ENCODE data around the gene STARD8.
"Not testable (repeated sequence)": the region's sequence is repeated elsewhere in the genome, so short reads cannot be mapped to it uniquely, and the experiment has no call there.

Gene STARD8

DNA sequence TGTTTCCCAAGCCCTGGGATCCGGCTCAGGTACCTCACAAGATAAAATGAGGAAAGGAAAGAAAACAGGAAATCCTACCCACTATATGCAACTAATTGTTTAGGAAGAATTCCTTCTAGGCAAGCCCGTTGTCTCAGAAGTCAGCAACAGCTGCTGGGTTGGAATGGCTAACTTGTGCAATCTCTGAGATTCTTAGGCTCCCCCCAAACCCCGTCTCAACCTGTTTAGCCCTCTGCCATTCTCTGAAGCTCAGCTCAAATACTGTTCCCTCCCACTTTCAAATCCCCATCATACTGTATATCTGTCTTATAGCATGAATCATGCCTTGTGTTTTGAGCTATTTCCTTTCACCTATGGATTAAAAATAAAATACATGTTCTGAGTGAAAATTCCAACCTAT is 28.9 kb downstream of the STARD8 start:
- Histone ChIP-seq H3K9me3 (ENCODE audit: control insufficient read depth, low read length) (no peaks in the 10 kb centered on the region), H3K27ac (ENCODE audit: low read depth, low read length, severe bottlenecking) (no peak overlapping the region), H3K36me3 (ENCODE audit: control insufficient read depth, insufficient read depth, low read length) (no peaks in the 10 kb centered on the region), H3K4me3 (ENCODE audit: extremely low read depth, insufficient read depth, low read length, poor library complexity, severe bottlenecking) (no peak overlapping the region), H3K4me1 (ENCODE audit: control insufficient read depth, insufficient read depth, low read length, poor library complexity, severe bottlenecking) (peaks cover 19% of the 10 kb centered on the region)
- WGBS, 2 experiments (ENCODE audit: insufficient coverage in 2 of 2), result no CpG with 5 or more reads among the region's 3 CpGs

DNA sequence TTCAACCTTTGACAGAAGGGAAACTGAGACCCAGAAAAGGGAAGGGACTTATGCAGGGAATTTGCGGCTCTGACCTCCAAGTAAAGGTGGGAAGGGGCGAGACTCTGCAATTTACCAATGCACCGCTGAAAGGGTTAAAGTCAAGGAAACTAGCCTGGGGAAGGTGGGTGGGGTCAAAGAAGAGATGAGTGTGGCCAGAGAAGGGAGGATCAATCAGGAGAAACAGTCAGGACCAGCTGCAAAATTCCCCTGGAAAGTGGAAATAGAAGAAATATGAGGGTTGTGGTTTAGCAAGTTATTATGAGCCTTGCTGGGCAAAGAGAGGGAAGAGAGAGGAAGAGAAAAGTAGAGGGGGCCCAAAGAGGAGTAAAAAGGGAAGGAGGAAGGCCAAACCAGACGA is 30.5 kb downstream of the STARD8 start:
- Histone ChIP-seq H3K9me3 (ENCODE audit: control insufficient read depth, low read length) (no peaks in the 10 kb centered on the region), H3K27ac (ENCODE audit: low read depth, low read length, severe bottlenecking) (no peak overlapping the region), H3K4me1 (ENCODE audit: control insufficient read depth, insufficient read depth, low read length, poor library complexity, severe bottlenecking) (peaks cover 11% of the 10 kb centered on the region), H3K36me3 (ENCODE audit: control insufficient read depth, insufficient read depth, low read length) (no peaks in the 10 kb centered on the region), H3K4me3 (ENCODE audit: extremely low read depth, insufficient read depth, low read length, poor library complexity, severe bottlenecking) (no peak overlapping the region)
- 31 to 48% methylated on average over 2 of the region's 4 CpGs for WGBS, 2 experiments (ENCODE audit: insufficient coverage in 2 of 2)

- no CpG with 5 or more reads among the region's 2 CpGs for WGBS, 2 experiments (ENCODE audit: insufficient coverage in 2 of 2)
- H3K36me3 ChIP-seq (ENCODE audit: control insufficient read depth, insufficient read depth, low read length), result no peaks in the 10 kb centered on the region
These were observed 34.0 kb downstream of the STARD8 start for GRCh38 chrX:68681443-68681941.

DNA sequence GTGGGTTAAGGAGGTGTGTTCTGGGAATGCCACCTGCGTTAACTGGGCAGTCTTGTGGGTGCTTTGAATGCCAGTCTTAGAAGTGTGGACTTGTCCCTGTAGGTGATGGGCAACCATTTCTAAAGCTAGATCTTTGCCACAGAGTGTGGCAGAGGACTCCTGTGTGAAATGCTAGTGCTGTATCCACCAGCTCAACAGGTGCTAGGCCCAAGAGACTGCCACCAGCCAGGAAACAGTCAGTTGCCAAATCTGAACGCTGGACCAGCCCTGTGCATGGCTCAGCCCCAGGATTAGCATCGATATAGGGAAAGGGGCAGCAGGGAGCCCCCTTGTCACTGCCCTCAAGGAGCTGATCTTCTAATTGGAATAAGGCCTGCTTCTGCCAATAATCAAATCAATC is 35.3 kb downstream of the STARD8 start:
- H3K4me3 ChIP-seq (ENCODE audit: extremely low read depth, insufficient read depth, low read length, poor library complexity, severe bottlenecking), result no peak overlapping the region
- no peaks in the 10 kb centered on the region for H3K9me3 ChIP-seq (ENCODE audit: control insufficient read depth, low read length)
- peaks cover 15% of the 10 kb centered on the region for H3K4me1 ChIP-seq (ENCODE audit: control insufficient read depth, insufficient read depth, low read length, poor library complexity, severe bottlenecking)
- 78 to 100% methylated on average over 1 of the region's 3 CpGs for WGBS, 2 experiments (ENCODE audit: insufficient coverage in 2 of 2)
- H3K36me3 ChIP-seq (ENCODE audit: control insufficient read depth, insufficient read depth, low read length), result no peaks in the 10 kb centered on the region
- H3K27ac ChIP-seq (ENCODE audit: low read depth, low read length, severe bottlenecking), result no peak overlapping the region

More at GRCh38 chrX:68681443-68681941, 34.0 kb downstream of the STARD8 start:
- H3K27ac ChIP-seq (ENCODE audit: low read depth, low read length, severe bottlenecking), result no peak overlapping the region
- no peaks in the 10 kb centered on the region for H3K9me3 ChIP-seq (ENCODE audit: control insufficient read depth, low read length)
- peaks cover 16% of the 10 kb centered on the region for H3K4me1 ChIP-seq (ENCODE audit: control insufficient read depth, insufficient read depth, low read length, poor library complexity, severe bottlenecking)
- H3K4me3 ChIP-seq (ENCODE audit: extremely low read depth, insufficient read depth, low read length, poor library complexity, severe bottlenecking), result no peak overlapping the region

DNA sequence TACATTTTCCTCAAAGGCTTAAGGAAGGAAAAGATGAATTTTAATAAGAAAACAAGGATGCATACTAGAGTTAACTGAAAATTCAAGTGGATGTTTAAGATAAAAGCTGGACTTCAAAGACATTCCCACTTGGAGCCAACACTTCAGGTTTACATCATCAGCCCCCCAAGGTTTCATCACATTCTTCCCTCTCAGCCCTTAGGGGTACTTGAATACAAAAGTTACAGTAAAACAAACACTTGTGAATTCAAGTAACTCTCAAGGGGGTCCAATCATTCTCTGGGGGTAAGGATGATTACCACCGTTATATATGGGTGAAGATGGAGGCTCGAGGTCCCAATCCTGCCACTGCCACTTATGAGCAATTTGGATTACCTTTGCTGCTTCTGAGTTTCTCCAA is 36.1 kb downstream of the STARD8 start:
- Histone ChIP-seq H3K4me1 (ENCODE audit: control insufficient read depth, insufficient read depth, low read length, poor library complexity, severe bottlenecking) (peaks cover 10% of the 10 kb centered on the region), H3K36me3 (ENCODE audit: control insufficient read depth, insufficient read depth, low read length) (no peaks in the 10 kb centered on the region), H3K27ac (ENCODE audit: low read depth, low read length, severe bottlenecking) (no peak overlapping the region), H3K9me3 (ENCODE audit: control insufficient read depth, low read length) (no peaks in the 10 kb centered on the region), H3K4me3 (ENCODE audit: extremely low read depth, insufficient read depth, low read length, poor library complexity, severe bottlenecking) (no peak overlapping the region)
- no CpG with 5 or more reads among the region's 2 CpGs for WGBS, 2 experiments (ENCODE audit: insufficient coverage in 2 of 2)

GRCh38 chrX:68684291-68684918 is 36.9 kb downstream of the STARD8 start:
- WGBS, 2 experiments (ENCODE audit: insufficient coverage in 2 of 2), result 38 to 44% methylated on average over 4 to 5 of the region's 15 CpGs
- Histone ChIP-seq H3K4me3 (ENCODE audit: extremely low read depth, insufficient read depth, low read length, poor library complexity, severe bottlenecking) (no peak overlapping the region), H3K36me3 (ENCODE audit: control insufficient read depth, insufficient read depth, low read length) (no peaks in the 10 kb centered on the region), H3K27ac (ENCODE audit: low read depth, low read length, severe bottlenecking) (peak overlapping the region; percentile 45), H3K4me1 (ENCODE audit: control insufficient read depth, insufficient read depth, low read length, poor library complexity, severe bottlenecking) (peaks cover 10% of the 10 kb centered on the region), H3K9me3 (ENCODE audit: control insufficient read depth, low read length) (no peaks in the 10 kb centered on the region)

DNA sequence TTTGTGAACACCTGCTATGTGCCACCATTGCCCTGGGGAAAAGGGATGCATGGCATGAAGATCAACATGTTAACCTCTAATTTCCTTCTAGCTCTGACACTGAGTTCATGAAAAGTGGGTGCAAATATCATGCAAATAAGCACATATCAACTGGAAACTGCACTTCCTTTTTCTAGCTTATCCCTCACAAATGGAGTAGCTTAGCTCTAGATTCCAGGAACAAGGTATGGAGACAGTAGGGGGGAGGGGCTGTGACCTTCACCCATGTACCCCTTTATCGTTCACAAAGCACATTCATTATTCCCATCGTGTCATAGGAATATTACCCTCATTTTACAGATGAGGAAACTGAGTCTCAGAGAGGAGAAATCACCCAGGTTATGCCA is 37.4 kb downstream of the STARD8 start:
- no peak overlapping the region for H3K4me3 ChIP-seq (ENCODE audit: extremely low read depth, insufficient read depth, low read length, poor library complexity, severe bottlenecking)
- peaks cover 10% of the 10 kb centered on the region for H3K4me1 ChIP-seq (ENCODE audit: control insufficient read depth, insufficient read depth, low read length, poor library complexity, severe bottlenecking)
- WGBS, 2 experiments (ENCODE audit: insufficient coverage in 2 of 2), result no CpG with 5 or more reads among the region's 2 CpGs
- no peaks in the 10 kb centered on the region for H3K9me3 ChIP-seq (ENCODE audit: control insufficient read depth, low read length)
- no peak overlapping the region for H3K27ac ChIP-seq (ENCODE audit: low read depth, low read length, severe bottlenecking)
- H3K36me3 ChIP-seq (ENCODE audit: control insufficient read depth, insufficient read depth, low read length), result no peaks in the 10 kb centered on the region

DNA sequence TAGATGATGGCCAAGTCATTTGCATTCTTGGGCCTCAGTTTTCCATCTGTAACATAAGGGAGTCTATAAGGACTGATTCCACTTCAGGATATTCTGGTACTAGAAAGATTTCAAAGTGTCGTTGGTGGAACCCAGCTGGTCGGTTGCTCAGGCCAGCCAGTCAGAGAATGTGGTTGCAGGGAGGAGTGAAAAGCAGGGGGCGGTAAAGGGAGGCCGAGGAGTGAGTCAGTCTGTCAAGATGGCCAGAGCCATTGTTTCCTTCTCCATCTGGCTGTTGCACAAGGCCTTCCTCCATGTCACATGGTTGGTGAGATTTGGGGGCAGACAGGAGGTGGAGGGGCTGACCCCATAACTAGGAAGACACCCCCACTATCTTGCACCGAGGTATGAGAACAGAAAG is 38.2 kb downstream of the STARD8 start:
- WGBS, 2 experiments (ENCODE audit: insufficient coverage in 2 of 2), result 50% methylated on average over 1 of the region's 5 CpGs; no CpG with 5 or more reads in 1 of the 2 experiments
- Histone ChIP-seq H3K36me3 (ENCODE audit: control insufficient read depth, insufficient read depth, low read length) (no peaks in the 10 kb centered on the region), H3K4me3 (ENCODE audit: extremely low read depth, insufficient read depth, low read length, poor library complexity, severe bottlenecking) (peak overlapping the region; percentile 25), H3K9me3 (ENCODE audit: control insufficient read depth, low read length) (no peaks in the 10 kb centered on the region), H3K4me1 (ENCODE audit: control insufficient read depth, insufficient read depth, low read length, poor library complexity, severe bottlenecking) (peaks cover 10% of the 10 kb centered on the region), H3K27ac (ENCODE audit: low read depth, low read length, severe bottlenecking) (peak overlapping the region; percentile 53)

DNA sequence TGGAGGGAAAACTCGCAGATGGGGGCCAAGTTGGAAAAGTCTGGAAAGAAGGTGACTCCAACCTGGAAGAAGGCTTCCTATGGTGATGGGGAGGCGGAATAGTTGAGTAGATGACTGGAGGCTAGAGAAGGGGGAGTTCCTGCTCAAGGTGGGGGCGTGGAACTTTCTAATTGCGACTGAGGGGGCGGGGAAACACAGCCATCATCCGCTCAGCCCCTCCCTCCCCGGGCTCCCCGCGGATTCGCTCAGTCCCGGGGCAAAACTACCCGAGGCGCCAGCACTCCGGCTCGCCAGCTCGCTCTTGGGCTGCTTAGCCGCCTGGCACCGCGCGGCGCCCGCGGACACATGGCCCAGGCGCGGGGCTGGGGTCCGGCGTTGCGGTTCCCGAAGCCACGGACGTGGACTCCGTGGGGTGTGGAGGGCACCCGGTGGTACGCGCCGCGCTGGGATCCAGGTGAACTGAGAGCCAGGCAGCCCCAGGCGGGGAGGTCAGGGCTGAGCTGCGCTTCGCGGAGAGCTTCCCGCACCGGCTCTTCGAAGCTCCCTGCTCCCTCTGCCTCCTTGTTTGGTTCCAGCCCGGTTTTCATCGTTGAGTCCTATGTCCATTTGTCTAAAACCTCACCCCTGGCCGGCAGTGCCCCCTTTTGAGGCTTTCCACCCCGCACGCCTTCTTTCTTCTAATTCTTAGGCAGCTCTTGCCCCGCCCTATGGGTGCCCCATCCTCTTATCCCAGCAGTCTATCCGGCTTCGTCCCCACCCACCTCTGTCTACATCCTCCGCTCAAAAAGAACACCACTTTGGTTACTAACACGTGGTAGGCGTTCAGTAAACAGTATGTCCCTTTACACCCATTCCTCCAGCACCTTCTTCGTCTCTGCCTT is 38.9 kb downstream of the STARD8 start:
- peak overlapping the region; percentile 53 for H3K27ac ChIP-seq (ENCODE audit: low read depth, low read length, severe bottlenecking)
- WGBS, 2 experiments (ENCODE audit: insufficient coverage in 2 of 2), result 4 to 5% methylated on average over 5 to 36 of the region's 56 CpGs
- H3K36me3 ChIP-seq (ENCODE audit: control insufficient read depth, insufficient read depth, low read length), result no peaks in the 10 kb centered on the region
- H3K4me1 ChIP-seq (ENCODE audit: control insufficient read depth, insufficient read depth, low read length, poor library complexity, severe bottlenecking), result peaks cover 10% of the 10 kb centered on the region
- peak overlapping the region; percentile 25 for H3K4me3 ChIP-seq (ENCODE audit: extremely low read depth, insufficient read depth, low read length, poor library complexity, severe bottlenecking)
- no peaks in the 10 kb centered on the region for H3K9me3 ChIP-seq (ENCODE audit: control insufficient read depth, low read length)

GRCh38 chrX:68688931-68689330 is 41.5 kb downstream of the STARD8 start:
- not testable (repeated sequence) for H3K4me1 ChIP-seq (ENCODE audit: control insufficient read depth, insufficient read depth, low read length, poor library complexity, severe bottlenecking); H3K4me3 ChIP-seq (ENCODE audit: extremely low read depth, insufficient read depth, low read length, poor library complexity, severe bottlenecking); H3K27ac ChIP-seq (ENCODE audit: low read depth, low read length, severe bottlenecking); H3K9me3 ChIP-seq (ENCODE audit: control insufficient read depth, low read length); H3K36me3 ChIP-seq (ENCODE audit: control insufficient read depth, insufficient read depth, low read length)
- no CpG with 5 or more reads among the region's 8 CpGs for WGBS, 2 experiments (ENCODE audit: insufficient coverage in 2 of 2)
